LNCaP clone FGC (cell line): ENCODE measurements around the gene SLC29A3.

Experiments used
- DNase-seq: peaks from one replicate; pipeline ENCODE4 v3.0.0-alpha.2; 2011; ENCODE audit warnings: low read depth
- H3K4me3 ChIP-seq: 2 replicates; pipeline ENCODE4 v1.5.1; 2011; ENCODE audit warnings: mild to moderate bottlenecking, low read depth, low read length, control low read depth
- CTCF ChIP-seq: IDR thresholded peaks from 2 replicates; pipeline ENCODE4 v1.5.1; 2012; ENCODE audit warnings: mild to moderate bottlenecking; ENCODE audit not compliant: control insufficient read depth, insufficient read depth; ENCODE audit errors: extremely low read depth

Gene SLC29A3

GRCh38 chr10:71273506-71273905, 45.6 kb upstream of the SLC29A3 start:
- TF ChIP-seq CTCF = no peak

GRCh38 chr10:71274901-71275796, 43.9 kb upstream of the SLC29A3 start:
- DNase-seq = no peak

More at GRCh38 chr10:71273506-71273905, 45.6 kb upstream of the SLC29A3 start:
- DNase-seq = no peak
- no peak overlapping the region for H3K4me3 ChIP-seq

GRCh38 chr10:71276873-71277272, 42.2 kb upstream of the SLC29A3 start:
- no peak for TF ChIP-seq CTCF
- no peak overlapping the region for H3K4me3 ChIP-seq
- DNase-seq = no peak

More at GRCh38 chr10:71274901-71275796, 43.9 kb upstream of the SLC29A3 start:
- no peak for TF ChIP-seq CTCF
- H3K4me3 ChIP-seq = no peak overlapping the region

GRCh38 chr10:71277914-71278665, 41.0 kb upstream of the SLC29A3 start:
- no peak for DNase-seq
- H3K4me3 ChIP-seq = no peak overlapping the region
- TF ChIP-seq CTCF = no peak

- DNase-seq = no peak
- H3K4me3 ChIP-seq = no peak overlapping the region
- no peak for TF ChIP-seq CTCF
Measured at GRCh38 chr10:71278691-71279588, 40.1 kb upstream of the SLC29A3 start.

- H3K4me3 ChIP-seq = no peak overlapping the region
- no peak for DNase-seq
- TF ChIP-seq CTCF = no peak
Measured at GRCh38 chr10:71279590-71280170, 39.4 kb upstream of the SLC29A3 start.
